GM19324 (cell line): Measurements from ENCODE around the gene JAZF1.

Experiments
- ATAC-seq: cut with Tn5 transposase; IDR thresholded peaks from one replicate; pipeline ENCODE4 v1.9.1; 2021; ENCODE audit warnings: mild to moderate bottlenecking, moderate library complexity; ENCODE audit not compliant: unreplicated experiment, low FRiP score

The JAZF1 gene

DNA sequence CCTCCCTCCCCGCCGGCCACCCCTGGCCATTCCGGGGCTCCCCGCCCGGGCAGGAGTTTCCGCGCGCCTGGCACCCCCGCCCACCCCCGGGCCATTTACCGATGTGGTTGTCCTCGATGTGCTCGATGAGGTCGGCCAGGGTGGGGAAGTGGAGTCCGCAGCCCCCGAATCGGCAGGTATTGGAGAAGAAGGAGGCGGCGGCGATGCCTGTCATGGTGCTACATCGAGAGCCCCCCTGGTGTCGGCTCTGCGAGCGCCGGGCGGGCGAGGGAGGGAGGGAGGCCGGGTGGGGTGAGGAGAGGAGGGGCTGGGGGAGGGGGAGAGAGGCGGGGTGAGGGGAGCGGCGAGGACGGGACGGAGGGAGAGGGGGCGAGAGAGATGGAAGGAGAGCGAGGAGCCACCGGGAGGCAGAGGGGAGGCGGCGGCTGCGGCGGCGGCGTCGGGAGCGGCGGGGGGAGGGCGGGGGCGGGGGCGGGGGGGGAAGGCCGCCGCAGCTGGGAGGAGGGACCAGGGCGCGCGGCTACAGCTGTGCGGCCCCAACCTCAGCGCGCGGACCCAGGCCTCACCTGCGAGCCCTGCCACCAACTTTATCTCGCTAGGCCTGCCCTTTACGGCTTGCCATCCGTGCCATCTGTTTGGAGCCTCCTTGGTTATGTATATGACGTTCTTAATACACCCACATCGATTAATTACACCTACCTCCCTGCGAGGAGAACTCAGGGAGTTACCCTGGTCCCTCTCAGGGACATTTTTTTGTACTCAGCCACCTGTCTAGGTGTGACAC, at the start of gene JAZF1:
Gene JAZF1, minus strand, starts transcription at position 432 of the 784 bp plus-strand sequence.
- ATAC-seq, result no peak

- no peak for ATAC-seq
Measured at GRCh38 chr7:28230261-28230660, 49.7 kb upstream of the JAZF1 start.

GRCh38 chr7:28228396-28228795, 47.8 kb upstream of the JAZF1 start:
- ATAC-seq, result no peak

DNA sequence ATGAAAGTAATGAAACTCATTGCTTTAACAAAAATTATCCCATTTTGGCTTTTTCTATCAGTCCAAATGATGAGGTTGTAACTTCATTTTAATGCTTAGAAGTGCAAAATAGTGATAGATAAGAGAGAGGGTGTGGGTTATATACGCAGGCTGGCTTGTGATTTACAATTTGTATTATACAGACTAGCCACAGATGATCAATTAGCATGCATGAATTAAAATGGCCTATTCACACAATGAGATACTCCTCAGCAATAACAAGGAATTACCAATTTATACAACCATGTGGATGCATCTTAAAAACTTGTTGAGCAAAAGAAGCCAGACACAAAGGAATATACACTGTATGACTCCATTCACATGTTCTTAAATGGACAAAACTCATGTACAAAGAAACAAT, 45.4 kb upstream of the JAZF1 start:
- ATAC-seq, result no peak

DNA sequence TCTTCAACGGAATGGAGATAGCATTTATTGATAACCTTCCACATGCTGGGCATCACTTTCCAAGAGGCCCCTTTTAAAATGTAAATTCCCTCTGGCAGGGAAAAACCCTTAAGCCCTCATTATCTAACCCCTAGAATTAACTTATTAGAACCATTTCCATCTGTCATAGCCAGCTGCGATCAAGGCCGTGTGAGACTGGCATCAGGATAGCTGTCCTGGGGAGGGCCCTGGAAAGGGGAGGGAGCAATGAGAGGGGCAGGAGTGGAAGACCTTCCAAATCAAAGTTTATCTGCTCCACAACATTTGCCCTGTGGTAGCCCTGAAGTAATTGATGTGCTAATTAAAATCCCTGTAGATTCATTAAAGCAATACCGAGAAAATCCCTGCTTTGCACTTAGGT, 45.0 kb upstream of the JAZF1 start:
- ATAC-seq, result no peak

DNA sequence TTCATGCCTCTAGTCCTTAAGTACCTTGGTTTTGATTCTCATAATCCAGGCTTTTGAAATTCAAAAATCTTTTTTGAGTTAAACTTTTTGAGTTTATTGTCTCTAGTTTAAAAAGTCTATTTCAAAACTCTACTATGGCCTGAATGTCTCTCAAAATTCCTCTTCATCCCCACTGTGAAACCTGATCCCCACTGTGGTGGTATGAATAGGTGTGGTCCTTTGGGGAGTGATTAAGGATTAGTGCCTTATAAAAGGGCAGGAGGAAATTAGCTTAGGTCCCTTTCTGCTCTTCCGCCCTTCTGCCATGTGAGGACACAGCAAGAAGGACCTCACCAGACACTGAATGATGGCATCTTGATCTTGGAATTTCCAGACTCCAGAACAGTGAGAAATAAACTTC, 44.1 kb upstream of the JAZF1 start:
- ATAC-seq, result no peak

- ATAC-seq, result no peak
Measured at GRCh38 chr7:28224172-28224571, 43.6 kb upstream of the JAZF1 start.

DNA sequence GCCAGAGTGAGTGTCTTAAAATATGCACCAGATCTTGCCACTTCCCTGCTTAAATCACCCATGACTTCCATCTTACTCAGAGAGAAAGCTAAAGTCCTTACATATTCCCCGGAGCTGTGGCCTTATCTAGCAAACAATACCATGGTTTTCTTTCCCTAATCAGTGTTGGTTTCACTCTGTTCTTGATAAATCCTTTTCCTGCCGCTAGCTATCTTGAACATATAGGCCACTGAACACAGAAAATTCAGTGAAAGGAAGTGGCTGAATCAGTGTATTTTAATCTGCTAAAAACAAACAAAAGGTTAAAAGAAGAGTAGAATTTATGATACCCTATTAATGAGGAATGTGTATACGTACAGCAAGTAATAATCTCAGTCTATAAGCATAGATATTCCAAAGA, 42.0 kb upstream of the JAZF1 start:
- ATAC-seq, result no peak

GRCh38 chr7:28219793-28220192, 39.2 kb upstream of the JAZF1 start:
- ATAC-seq, result no peak

DNA sequence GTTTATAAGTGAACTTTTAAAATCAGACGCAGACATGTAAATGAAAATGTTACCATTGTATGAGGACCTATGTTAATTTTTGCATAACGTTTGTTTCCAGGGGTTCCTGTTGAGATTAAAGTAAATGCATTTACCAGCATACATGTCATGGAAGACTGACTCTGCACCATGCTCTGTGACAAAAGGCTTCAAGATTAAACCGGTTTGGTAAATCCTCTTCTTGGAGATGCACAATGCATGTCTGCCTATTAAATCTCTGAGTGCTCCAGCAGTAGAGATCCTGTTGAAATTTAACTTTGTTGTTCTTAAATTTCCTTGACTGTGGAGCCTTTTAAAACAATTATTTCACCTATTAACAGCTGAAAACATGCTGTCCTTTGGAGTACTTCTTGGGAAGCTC, 36.5 kb upstream of the JAZF1 start:
- ATAC-seq, result no peak

DNA sequence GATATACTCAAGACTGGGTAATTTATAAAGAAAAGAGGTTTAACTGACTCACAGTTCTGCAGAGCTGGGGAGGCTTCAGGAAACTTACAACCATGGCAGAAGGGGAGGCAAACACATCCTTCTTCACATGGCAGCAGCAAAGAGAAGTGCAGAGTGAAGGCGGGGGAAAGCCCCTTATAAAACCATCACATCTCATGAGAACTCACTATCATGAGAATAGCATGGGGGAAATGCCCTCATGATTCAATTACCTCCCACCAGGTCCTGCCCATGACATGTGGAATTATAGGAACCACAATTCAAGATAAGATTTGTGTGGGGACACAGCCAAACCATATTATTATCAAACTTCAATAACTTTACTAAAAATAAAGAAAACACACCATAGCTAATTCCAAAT, 30.4 kb upstream of the JAZF1 start:
- ATAC-seq, result no peak

- ATAC-seq, result no peak
Measured at GRCh38 chr7:28208506-28208905, 27.9 kb upstream of the JAZF1 start.

DNA sequence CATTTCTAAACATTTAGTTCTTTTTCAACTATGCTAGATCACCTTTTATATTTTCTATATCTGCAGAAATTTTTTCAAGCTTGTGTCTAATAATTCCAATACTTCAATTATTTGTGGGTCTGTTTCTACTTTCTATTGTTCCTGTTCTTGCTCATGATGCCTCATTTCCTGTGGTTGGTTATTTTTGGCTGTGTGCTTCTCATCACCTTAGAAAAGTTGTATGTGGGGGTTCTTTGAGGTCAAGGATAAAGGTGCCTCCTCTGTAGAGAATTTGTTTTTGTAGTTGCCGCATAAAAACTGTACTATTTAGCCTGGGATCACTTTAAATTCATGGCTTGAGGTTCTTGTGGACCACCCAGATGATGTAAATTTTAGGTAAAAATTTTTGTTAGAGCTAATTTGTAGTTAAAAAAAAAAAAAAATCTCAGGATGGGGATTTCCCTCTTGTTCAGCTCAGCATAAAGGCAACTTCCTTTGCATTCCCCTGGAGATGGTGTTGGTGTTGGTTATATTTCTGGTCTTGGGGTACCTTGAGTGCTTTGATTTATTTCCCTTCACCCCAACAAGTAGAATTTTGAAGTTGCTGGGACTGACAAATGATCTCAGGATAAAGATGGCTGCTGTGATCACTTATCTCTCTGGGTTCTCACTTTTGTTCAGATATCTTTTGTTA, 27.0 kb upstream of the JAZF1 start:
- no peak for ATAC-seq

DNA sequence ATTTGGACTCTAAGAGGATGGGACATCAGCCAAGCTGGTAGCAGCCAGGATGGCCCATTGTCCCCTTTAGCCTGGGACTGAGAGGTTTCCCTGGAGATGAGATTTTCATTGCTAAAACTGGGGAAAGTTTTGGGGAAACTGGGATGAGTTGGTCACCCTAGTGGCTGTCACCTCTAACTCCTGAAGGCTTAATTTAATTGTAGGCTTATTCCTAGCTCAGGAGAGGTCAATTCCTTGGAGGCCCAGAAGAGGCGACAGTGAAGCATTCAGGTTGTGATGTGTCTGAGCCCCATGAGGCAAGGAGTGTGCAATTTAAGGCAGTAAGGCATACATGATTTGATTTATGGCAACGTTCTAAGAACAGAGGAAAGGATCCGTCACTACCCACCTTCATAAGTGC, 24.9 kb upstream of the JAZF1 start:
- no peak for ATAC-seq

DNA sequence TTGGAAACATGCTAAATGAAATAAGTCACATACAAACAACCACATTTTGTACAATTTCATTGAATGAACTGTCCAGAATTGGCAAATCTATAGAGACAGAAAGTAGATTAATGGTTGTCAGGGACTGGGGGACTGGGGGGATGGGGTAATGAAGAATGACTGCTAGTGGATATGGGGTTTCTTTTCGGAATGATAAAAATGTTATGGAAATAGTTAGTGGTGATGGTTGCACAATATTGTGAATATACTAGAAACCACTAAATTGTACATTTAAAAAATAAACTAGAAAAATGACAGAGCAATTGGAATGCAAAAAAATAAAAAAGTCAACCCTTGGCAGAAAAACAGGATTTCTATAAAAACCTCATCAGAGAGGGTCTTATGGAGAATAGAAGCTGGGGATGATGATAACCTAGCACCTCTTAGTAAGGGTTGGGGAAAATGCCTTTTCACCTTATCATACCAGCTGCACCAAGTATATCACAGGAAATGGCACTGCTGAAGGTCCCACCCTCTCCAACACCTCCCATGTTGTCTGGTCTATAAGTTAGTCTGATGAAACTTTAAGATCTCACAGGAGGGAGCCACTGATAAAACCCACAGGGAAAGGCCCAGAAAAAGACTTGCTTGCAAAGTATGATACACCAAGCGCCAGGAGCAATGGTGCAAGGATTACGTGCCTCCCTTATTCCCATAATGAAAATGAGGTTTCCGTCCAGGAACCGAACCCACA, 23.1 kb upstream of the JAZF1 start:
- ATAC-seq, result no peak

DNA sequence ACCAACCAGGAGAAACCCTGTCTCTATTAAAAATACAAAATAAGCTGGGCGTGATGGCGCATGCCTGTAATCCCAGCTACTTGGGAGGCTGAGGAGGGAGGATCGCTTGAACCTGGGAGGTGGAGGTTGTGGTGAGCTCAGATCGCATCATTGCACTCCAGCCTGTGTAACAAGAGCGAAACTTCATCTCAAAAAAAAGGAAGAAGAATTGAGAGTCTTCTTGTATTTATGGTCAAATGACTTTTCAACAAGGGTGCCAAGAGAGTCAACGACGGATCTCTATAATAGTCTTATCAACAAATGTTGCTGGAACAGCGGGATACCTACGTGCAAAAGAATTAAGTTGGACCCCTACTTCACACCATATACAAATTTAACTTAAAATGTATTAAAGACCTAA, 21.6 kb upstream of the JAZF1 start:
- ATAC-seq, result no peak

GRCh38 chr7:28201131-28201530, 20.5 kb upstream of the JAZF1 start:
- ATAC-seq, result no peak

DNA sequence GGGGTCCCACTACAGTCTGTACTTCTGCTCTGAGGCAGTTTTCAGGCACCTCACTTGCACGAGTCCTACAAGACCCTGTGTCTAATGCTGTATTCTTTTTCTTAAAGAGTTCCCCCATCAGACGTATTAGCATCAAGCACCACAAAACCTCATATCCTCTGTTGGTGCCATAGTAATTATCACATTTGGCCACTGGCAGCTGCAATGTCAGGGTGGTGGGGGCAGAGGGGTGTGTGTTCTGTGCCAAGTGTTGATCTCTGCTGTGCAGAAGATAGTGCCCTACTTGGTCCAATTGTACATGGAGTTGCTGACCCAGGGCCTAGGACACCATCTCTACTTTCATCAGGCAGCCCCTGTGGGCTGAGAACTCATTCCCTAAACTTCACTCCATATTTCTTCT, 20.0 kb upstream of the JAZF1 start:
- ATAC-seq, result no peak

DNA sequence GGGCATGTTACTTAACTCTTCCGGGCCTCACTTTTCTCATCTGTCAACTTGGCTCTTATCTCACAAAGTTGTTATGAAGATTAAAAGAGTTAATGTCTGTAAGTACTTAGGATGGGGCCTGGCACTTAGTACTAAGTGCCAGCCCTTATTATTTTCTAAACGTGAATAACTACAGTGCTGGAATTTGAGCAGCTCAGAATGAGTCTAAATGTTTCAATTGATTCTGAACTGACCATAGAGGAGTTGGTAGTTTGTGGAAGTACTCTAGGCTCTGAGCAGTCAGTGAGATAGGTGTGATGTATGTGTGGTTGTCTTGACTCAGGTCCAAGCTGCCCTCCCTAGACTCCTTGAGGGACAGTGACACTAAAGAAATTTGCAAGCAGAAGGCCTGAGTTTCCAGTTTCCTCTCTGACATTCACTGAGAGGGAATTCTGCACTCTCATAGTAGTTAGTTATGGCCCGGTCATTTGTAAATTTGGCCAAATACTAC, 18.5 kb upstream of the JAZF1 start:
- ATAC-seq, result no peak

DNA sequence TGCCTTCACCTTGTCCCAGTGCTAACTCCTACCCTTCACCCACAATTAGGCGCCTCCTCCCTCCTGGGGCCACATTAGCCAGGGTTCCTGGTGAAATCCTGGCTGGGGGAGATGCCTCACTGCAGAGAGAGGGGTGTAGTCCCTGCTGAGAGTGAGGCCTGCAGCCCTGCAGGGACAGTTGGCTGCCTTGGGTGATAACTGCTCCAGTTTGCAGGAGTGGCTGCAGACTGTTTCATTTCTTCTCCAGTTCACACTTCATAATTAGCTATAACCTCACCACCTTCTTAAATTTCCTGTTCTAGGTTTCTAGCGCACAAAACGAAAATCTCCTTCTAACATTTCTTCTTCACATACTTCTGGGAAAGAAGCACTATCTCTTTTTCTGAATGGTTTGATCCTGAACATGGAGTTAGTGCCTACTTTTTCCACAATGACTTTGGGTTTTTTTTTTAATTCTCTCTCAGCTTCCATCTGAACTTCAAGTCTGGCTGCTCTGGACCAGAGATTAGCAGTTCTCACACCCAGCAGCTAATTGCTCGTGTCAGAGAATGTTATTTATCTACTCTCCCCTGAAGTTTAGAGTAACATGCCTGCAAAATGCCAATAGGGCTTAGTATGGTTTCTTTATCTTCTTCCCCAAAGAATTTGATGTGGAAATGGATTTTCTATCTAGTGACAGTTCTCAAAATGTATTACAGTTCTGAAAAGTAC, 15.5 kb upstream of the JAZF1 start:
- no peak for ATAC-seq
